Mononuclear cell (primary cell): Measurements from ENCODE around the gene TANK. TPM values are rescaled to one million over a fixed set of nuclear protein-coding genes. Genes with fewer than 3 reads are reported as not detected.
A peak's percentile ranks its signal among the peaks of the same experiment; 100 is the strongest.

Experiments
- H3K27me3 ChIP-seq: 2 replicates; pipeline ENCODE4 v1.6.0; 2011; ENCODE audit warnings: low read length, control low read depth; ENCODE audit not compliant: insufficient read depth
- H3K4me1 ChIP-seq: 2 replicates; pipeline ENCODE4 v1.5.1; 2011; ENCODE audit warnings: mild to moderate bottlenecking, low read length, control low read depth; ENCODE audit not compliant: insufficient read depth
- H3K4me3 ChIP-seq: 2 replicates; pipeline ENCODE4 v1.5.1; 2011; ENCODE audit warnings: mild to moderate bottlenecking, low read length, moderate library complexity
- H3K9me3 ChIP-seq: 2 replicates; pipeline ENCODE4 v1.5.1; 2011; ENCODE audit warnings: low read depth, mild to moderate bottlenecking, control low read depth, low read length
- total RNA-seq: library from RNA; depleted of rRNA; stranded (reverse); fragments of >200 nt; gene quantifications from one replicate; pipeline ENCODE4 v1.2.3, GENCODE V29; 2012

TANK gene
- total RNA-seq, 1 donor, result 275 TPM

DNA sequence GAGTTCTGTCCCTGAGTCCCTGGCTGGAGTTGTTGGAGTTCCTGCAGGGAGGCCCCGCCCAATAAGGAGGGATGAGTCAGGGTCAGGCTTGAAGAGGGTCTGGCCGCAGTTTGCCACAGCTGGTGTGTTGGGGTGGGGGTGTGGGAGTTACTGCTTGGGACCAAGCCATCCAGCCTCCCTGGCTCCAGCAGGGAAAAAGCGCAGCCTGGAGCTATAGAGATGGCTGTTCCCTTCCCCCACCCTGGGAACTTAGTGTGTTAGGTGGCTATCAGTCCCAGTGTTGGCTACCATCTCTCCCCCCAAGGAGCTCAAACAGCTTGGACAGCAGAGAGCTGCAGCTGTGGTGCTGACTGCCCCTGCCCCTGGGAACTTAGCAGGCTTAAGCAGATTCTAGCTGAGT is 13.2 kb upstream of the TANK start:
- peaks cover 3% of the 10 kb centered on the region for H3K4me1 ChIP-seq

DNA sequence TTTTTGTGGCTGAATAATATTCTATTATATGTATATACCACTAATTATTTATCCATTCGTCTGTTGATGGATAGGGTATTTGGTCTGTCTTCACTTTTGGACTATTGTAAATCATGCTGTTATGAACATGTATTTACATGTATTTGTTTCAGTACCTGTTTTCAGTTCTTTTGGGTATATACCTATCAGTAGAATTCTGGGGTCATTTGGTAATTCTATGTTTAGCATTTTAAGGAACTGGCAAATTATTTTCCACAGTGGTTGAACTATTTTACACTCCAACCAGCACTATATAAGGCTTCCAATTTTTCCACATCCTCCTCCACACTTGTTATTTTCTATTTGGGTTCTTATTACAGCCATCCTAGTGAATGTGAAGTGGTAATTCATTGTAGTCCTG is 12.4 kb upstream of the TANK start:
- H3K4me1 ChIP-seq, result peaks cover 3% of the 10 kb centered on the region
- H3K4me3 ChIP-seq, result no peak overlapping the region
- H3K9me3 ChIP-seq, result peaks cover 42% of the 10 kb centered on the region
- no peaks in the 10 kb centered on the region for H3K27me3 ChIP-seq

More for the DNA sequence above, 13.2 kb upstream of the TANK start:
- H3K9me3 ChIP-seq, result peaks cover 34% of the 10 kb centered on the region
- no peak overlapping the region for H3K4me3 ChIP-seq
- H3K27me3 ChIP-seq, result no peaks in the 10 kb centered on the region

DNA sequence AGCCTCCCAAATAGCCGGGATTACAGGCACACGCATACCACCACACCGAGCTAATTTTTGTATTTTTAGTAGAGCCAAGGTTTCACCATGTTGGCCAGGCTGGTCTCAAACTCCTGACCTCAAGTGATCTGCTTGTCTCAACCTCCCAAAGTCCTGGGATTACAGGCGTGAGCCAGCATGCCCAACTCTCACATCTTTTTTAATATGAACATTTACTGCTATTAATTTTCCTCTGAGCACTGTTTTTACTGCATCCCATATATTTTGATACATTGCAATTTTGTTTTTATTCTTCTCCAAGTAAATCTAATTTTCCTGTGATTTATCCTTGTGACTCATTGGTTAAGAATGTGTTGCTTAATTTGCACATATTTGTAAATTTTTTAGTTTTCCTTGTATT is 9.5 kb upstream of the TANK start:
- Histone ChIP-seq H3K4me1 (peaks cover 3% of the 10 kb centered on the region), H3K27me3 (no peaks in the 10 kb centered on the region), H3K4me3 (no peak overlapping the region), H3K9me3 (peaks cover 42% of the 10 kb centered on the region)

DNA sequence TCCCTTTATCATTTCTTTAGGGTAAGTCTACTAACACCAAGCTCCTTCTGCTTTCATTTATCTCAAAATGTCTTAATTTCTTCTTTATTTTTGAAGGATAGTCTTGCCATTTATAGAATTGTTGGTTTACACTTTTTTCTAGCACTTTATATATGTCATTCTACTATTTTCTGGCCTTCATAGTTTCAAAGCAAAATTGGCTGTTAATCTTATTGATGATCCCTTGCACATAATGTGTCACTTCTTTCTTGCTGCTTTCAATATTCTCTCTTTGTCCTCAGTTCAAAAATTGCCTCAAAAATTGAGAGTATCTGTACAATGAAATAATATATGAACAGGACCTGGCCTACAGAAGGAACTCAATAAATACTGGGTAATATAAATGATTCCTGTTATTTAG is 7.9 kb upstream of the TANK start:
- peaks cover 42% of the 10 kb centered on the region for H3K9me3 ChIP-seq
- no peaks in the 10 kb centered on the region for H3K27me3 ChIP-seq
- H3K4me1 ChIP-seq, result no peaks in the 10 kb centered on the region
- H3K4me3 ChIP-seq, result no peak overlapping the region

DNA sequence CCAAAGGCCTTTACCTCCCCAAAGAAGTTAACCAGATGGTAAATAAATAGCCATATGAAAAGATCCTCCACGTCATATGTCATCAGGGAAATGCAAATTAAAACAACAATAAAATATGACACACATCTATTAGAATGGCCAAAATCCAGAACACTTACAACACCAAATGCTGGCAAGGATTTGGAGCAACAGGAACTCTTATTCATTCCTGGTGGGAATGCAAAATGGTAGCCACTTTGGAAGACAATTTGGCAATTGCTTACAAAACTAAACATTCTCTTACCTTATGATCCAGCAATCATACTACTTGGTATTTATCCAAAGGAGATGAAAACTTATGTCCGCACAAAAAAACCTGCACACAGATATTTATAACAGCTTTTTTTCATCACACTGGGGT is 1.3 kb upstream of the TANK start:
- Histone ChIP-seq H3K27me3 (no peaks in the 10 kb centered on the region), H3K4me1 (peaks cover 24% of the 10 kb centered on the region), H3K4me3 (no peak overlapping the region), H3K9me3 (no peaks in the 10 kb centered on the region)

DNA sequence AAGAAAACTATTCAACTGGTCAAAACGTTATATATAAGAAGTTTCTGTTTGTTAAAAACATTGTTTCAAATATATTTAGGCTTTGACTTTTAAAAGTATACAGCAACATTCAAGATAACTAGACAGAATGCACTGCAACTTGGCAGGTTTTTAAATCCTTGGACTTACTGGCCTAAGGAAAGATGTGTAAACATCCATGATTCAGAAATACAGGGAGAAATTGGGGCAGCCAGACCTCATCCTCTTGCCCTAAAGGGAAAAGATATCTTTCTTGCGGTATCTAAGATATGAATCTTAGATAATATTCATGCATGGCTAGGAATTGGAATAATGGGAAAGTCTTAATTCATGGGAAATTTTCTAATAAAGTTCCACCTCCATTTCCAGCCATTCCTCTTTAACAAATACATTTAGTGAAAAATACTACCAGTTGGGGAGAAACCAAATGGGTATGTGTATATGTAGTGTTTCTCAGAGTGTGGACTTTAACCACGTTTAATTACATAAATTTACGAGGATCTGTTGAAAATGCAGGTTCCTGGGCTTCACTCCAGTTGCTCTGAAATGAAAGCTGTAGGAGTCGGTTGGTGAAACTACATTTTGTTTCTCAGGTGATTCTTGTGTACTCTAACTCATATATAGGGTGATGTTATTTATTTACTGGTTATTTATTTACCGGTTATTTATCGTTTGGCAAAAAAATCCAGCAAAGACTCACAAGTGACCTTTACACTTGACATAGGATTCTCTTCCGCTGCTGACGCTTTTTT is 587 bp upstream of the TANK start:
- no peaks in the 10 kb centered on the region for H3K9me3 ChIP-seq
- H3K4me3 ChIP-seq, result peak overlapping the region; percentile 36
- peaks cover 30% of the 10 kb centered on the region for H3K4me1 ChIP-seq
- no peaks in the 10 kb centered on the region for H3K27me3 ChIP-seq

DNA sequence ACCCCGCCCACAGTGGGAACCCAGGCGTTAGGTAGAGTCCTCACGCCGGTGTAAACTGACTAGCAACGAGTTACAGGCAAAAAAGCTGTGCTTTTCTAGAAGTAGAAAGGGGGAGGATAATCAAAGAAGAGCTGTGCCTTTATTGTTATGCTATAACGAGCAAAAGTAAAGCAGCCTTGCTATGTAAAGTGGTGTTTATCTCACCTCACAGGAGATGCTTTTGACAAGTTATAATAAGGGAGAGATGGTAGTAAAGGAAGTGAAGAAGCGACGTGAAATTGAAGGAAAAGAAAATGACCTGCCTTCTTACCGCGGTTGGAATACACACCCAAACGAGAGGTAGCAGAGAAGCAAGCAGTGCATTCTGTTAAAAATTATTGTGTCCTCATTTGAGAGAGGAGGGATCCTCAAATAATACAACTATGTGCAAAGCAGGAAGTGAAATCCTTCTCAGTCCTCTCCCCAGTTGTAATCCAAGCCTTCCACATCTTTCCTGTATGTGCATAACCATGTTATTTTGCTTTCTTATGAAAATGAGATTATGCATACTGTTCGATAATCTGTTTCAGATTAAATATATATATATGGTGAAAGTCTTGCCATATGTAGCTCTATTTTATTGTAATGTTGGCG is 962 bp downstream of the TANK start:
- Histone ChIP-seq H3K9me3 (no peaks in the 10 kb centered on the region), H3K4me1 (peaks cover 42% of the 10 kb centered on the region), H3K4me3 (peak overlapping the region; percentile 93), H3K27me3 (no peaks in the 10 kb centered on the region)

DNA sequence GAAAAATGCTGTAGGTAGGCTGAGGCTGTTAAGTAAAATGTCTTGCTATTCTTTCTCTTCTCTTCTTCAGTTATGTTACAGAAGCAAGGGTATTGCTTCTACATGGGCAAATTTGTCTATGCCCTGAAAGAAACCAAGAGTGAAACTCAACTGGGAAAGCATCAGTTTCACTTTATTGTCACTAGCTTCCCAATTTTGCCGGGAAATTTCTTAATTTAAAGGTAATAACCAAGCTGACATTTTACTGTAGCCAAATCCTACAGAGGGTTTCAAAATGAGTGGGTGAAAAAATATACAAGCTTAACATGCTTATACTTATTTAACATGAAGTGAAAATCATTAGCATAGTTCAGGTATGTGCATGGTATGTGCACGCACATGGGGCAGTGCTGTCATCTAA is 3.2 kb downstream of the TANK start:
- H3K27me3 ChIP-seq, result no peaks in the 10 kb centered on the region
- H3K4me1 ChIP-seq, result peaks cover 64% of the 10 kb centered on the region
- no peaks in the 10 kb centered on the region for H3K9me3 ChIP-seq
- no peak overlapping the region for H3K4me3 ChIP-seq

DNA sequence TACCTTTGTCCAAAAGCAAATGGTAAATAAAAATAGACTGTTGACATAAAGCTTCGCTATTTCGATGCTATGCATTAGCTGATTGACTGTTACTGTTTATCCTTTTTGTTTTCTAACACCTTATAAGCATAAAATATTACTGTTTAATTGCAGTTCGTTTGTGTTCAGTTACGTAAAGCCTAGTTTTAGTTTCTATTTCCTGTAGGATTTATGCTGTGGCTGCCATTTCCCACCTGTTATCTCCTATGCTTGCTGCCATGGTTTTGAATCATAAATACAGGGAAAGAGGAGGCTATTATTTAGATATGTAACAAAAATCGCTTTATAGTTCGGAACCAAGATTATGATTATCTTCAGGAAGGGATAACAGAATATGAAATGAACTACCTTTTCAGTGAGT is 3.9 kb downstream of the TANK start:
- peaks cover 72% of the 10 kb centered on the region for H3K4me1 ChIP-seq
- no peaks in the 10 kb centered on the region for H3K9me3 ChIP-seq
- no peaks in the 10 kb centered on the region for H3K27me3 ChIP-seq
- H3K4me3 ChIP-seq, result no peak overlapping the region

DNA sequence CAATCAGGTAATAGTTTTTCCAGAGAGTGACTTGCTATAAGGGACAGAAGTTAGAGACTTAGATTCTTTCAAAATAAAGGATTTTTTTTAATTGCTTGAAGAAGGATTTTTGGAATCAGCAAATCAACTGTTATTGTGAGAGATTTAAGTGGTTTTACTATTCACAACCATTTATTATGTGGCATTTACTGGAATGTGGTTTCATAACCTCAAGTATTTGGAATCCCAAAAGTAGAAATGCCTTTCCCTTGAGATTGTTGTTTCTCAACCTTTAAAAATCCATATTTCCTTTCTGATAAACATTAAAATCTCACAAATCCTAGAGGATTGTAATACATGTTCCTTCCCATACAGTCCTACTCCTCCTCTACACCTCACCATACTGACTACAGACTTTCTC is 5.0 kb downstream of the TANK start:
- no peaks in the 10 kb centered on the region for H3K27me3 ChIP-seq
- H3K4me1 ChIP-seq, result peaks cover 76% of the 10 kb centered on the region
- H3K4me3 ChIP-seq, result no peak overlapping the region
- H3K9me3 ChIP-seq, result no peaks in the 10 kb centered on the region

DNA sequence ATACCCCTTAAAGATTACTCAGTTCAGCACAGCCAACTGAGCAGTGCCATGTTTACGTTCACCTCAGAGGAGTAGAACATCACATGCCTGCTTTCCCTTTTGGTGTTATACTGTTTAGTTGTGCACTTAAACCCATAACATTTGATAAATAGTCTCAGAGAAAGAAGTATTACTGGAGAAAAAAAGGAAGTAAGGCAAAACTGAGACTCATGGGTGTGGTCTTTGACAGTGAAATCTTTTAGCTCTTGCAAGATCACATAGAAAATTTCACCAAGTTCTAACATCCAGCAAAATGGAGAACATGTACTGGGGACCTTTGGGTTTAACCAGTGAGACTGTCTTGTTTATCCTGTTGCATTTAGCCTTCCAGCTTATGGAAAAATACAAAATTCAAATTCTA is 5.6 kb downstream of the TANK start:
- H3K4me3 ChIP-seq, result no peak overlapping the region
- no peaks in the 10 kb centered on the region for H3K27me3 ChIP-seq
- H3K4me1 ChIP-seq, result peaks cover 81% of the 10 kb centered on the region
- no peaks in the 10 kb centered on the region for H3K9me3 ChIP-seq

DNA sequence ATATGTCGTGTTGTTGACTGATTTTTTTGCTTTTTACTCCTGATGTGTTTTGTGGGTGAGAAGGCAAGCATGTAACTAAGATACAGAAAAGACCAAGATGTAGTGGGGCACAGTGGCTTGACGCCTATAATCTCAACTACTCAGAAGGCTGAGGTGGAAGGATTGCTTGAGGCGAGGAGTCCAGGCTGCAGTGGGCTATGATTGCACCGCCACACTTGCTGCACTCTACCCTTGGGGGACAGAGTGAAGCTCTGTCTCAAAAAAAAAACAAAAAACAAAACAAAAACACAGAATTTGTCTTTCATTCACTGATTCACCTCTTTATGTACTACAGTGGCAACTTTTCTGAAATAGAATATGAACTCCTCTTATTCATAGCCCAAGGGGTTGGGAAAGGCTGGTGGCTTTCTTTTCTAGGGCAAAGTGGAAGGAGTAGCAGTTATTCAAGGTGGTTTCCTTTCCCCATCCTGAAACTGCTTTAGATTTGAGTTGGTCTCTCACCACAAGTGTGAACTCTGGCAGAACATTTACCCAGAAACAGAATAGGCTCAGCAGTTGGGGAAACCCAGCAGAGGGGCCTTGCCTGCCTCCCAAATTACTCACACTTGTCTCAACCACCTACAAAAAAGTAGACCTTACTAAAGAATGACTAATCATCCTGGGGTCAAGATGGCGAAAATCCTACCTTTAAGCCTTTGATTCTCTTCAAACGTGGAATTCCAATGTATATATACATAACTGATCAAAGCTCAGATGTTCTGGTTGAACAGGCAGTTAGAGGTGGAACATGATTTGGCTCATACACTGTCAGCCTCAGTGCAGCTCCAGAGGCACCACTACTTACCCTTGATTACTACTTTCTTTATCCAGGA is 6.5 kb downstream of the TANK start:
- Histone ChIP-seq H3K9me3 (no peaks in the 10 kb centered on the region), H3K27me3 (no peaks in the 10 kb centered on the region), H3K4me3 (no peak overlapping the region), H3K4me1 (peaks cover 85% of the 10 kb centered on the region)

DNA sequence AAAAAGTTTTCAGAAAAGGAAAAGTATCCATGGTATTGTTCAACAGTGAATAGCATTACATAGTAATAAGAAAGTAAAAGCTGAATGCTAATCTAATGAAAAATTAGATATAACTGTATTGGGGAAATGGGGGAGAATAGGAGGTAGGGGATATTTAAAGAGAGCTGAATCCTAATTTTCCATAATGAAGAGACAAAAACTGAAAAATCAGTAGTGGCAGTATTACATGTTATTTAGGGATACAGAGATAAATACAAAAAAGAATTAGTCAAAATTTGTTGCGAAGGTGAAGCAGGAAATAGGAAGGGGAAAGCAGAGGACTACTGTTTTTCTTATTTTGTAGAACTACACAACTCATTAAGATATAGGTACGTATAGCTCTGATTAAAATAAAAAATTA is 9.1 kb downstream of the TANK start:
- Histone ChIP-seq H3K4me3 (no peak overlapping the region), H3K9me3 (no peaks in the 10 kb centered on the region), H3K4me1 (peaks cover 80% of the 10 kb centered on the region), H3K27me3 (no peaks in the 10 kb centered on the region)

DNA sequence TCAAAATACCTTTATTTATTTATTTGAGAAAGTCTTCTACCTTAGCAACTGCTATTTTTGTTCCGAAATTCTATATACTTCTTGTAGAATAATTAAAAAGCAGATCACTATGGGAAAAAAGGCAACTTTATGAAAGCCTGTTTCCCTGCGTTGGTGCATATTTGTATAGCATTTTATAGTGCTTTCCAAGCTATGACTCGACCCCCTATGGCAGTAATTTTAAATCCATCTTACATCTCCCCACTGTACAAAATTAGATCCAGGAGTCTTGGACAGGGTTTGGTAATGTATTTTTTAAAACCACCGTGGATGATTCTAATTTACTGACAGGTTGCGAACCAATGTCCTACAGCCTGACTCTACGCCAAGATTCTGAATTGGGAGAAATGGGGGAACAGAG is 10.1 kb downstream of the TANK start:
- Histone ChIP-seq H3K4me3 (no peak overlapping the region), H3K4me1 (peaks cover 75% of the 10 kb centered on the region), H3K27me3 (no peaks in the 10 kb centered on the region), H3K9me3 (no peaks in the 10 kb centered on the region)
